Fibroblast of skin of right biceps (primary cell): ENCODE results near the gene TP73.

Experiments used
- DNase-seq: peaks from one replicate; pipeline ENCODE4 v3.0.0-alpha.2; 2013

The TP73 gene

GRCh38 chr1:3636080-3636479 is 16.2 kb upstream of the TP73 start:
- no peak for DNase-seq

GRCh38 chr1:3636531-3636930 is 15.8 kb upstream of the TP73 start:
- DNase-seq, result no peak

GRCh38 chr1:3638027-3638426 is 14.3 kb upstream of the TP73 start:
- DNase-seq, result no peak

- DNase-seq, result no peak
Measured at GRCh38 chr1:3638676-3639075, 13.6 kb upstream of the TP73 start.

- DNase-seq, result no peak
Measured at GRCh38 chr1:3639397-3639911, 12.9 kb upstream of the TP73 start.

GRCh38 chr1:3640121-3640837 is 12.0 kb upstream of the TP73 start:
- DNase-seq, result no peak

- DNase-seq, result no peak
Measured at GRCh38 chr1:3641046-3641760, 11.1 kb upstream of the TP73 start.

GRCh38 chr1:3641816-3642215 is 10.5 kb upstream of the TP73 start:
- DNase-seq, result no peak

GRCh38 chr1:3642919-3643675 is 9.2 kb upstream of the TP73 start:
- DNase-seq, result no peak

GRCh38 chr1:3644273-3644672 is 8.0 kb upstream of the TP73 start:
- DNase-seq, result no peak

- no peak for DNase-seq
Measured at GRCh38 chr1:3645247-3645646, 7.1 kb upstream of the TP73 start.

- DNase-seq, result no peak
Measured at GRCh38 chr1:3645666-3646355, 6.5 kb upstream of the TP73 start.

GRCh38 chr1:3646596-3646995 is 5.7 kb upstream of the TP73 start:
- no peak for DNase-seq

- DNase-seq, result peak; percentile 88
Measured at GRCh38 chr1:3649342-3650247, 2.7 kb upstream of the TP73 start, which contains the start of gene WRAP73. WRAP73 (minus strand) TSS chr1:3650103; CDS start chr1:3649999, 104 bp downstream.

GRCh38 chr1:3650248-3651025 is 1.9 kb upstream of the TP73 start:
- DNase-seq, result no peak

- no peak for DNase-seq
Measured at GRCh38 chr1:3651026-3651929, 1.0 kb upstream of the TP73 start.

GRCh38 chr1:3652548-3653285 is 401 bp downstream of the TP73 start:
- no peak for DNase-seq

GRCh38 chr1:3653286-3653618 is 936 bp downstream of the TP73 start:
- no peak for DNase-seq
